Ectodermal cell (in vitro differentiated cells): ENCODE data around the gene HSP90AB1.

ENCODE experiments used
- H3K27ac ChIP-seq: 2 replicates; pipeline ENCODE4 v1.7.0; 2013; ENCODE audit warnings: mild to moderate bottlenecking, low read depth, low read length; ENCODE audit not compliant: insufficient read depth, poor library complexity, severe bottlenecking
- H3K27me3 ChIP-seq: 2 replicates; pipeline ENCODE4 v1.7.0; 2013; ENCODE audit warnings: mild to moderate bottlenecking, low read length; ENCODE audit not compliant: insufficient read depth, control insufficient read depth, poor library complexity, severe bottlenecking
- H3K36me3 ChIP-seq: one replicate; pipeline ENCODE4 v1.7.0; 2013; ENCODE audit warnings: low read length; ENCODE audit not compliant: control insufficient read depth, insufficient read depth
- H3K4me1 ChIP-seq: one replicate; pipeline ENCODE4 v1.7.0; 2013; ENCODE audit warnings: low read length; ENCODE audit not compliant: control insufficient read depth, insufficient read depth
- H3K4me3 ChIP-seq: 2 replicates; pipeline ENCODE4 v1.7.0; 2013; ENCODE audit warnings: low read depth, low read length, control low read depth; ENCODE audit not compliant: insufficient read depth
- H3K9me3 ChIP-seq: 2 replicates; pipeline ENCODE4 v1.7.0; 2013; ENCODE audit warnings: mild to moderate bottlenecking, low read length, moderate library complexity; ENCODE audit not compliant: control insufficient read depth
- WGBS, 2 experiments: methylation state at CpG; one replicate each; pipeline ENCODE4 v1.1.7; 2013; ENCODE audit warnings: missing lambda C conversion rate in 2 of 2; 5-methylcytosine and 5-hydroxymethylcytosine counted together

HSP90AB1 gene

GRCh38 chr6:44292661-44293365 lies 45.9 kb downstream of the HSP90AB1 start:
- H3K36me3 ChIP-seq: no peaks in the 10 kb centered on the region
- H3K27ac ChIP-seq: no peak overlapping the region
- H3K9me3 ChIP-seq: no peaks in the 10 kb centered on the region
- no peak overlapping the region for H3K4me3 ChIP-seq
- peaks cover 6% of the 10 kb centered on the region for H3K4me1 ChIP-seq
- peaks cover 75% of the 10 kb centered on the region for H3K27me3 ChIP-seq
- WGBS, 2 experiments: 89% methylated on average over 4 of the region's 4 CpGs

DNA sequence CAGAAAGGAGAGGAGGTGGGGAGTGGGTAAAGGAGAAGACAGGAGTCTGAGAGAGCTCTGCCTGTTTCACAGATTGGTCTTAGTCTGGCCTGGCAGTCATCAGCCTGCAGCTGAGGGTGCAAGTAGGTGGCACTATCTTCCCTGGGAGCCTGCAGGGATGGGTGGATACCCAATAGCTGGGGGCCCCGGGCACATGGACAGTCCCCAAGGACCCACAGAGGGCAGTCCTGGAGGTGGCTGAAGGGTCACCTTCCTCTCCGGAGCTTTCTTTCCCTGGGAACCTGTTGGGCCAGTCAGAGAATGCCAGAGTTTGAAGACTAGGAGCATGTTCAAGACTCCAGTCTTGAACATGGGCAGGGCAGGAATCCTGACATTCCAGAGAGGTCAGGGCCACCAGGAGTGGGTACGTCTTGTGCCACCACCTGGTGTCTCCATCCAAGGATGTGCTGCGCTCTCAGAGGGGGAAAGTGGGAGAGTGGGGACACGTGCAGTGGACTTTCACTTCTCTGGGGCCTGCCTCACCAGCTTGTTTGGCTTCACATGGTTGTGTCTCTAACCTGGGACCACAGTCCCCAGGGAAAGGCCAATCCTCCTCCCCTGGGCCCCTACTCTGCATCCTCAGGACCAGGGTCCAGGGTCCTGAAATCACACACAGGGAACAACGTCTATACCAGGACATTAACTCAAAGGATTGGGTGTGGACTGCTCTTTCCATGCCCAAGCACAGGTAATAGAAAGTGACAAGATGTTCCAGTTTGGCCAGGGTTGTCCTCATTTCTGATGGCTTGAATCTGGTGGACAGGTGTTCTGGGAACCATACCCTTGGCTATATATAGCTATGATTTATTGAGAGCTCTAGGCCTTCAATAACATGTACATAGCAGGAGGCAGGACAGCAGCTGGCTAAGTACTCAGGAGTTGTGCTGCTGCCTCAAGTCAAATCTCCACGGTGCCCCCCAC lies 48.2 kb downstream of the HSP90AB1 start:
- Histone ChIP-seq H3K9me3 (no peaks in the 10 kb centered on the region), H3K27me3 (peaks cover 64% of the 10 kb centered on the region), H3K4me1 (peaks cover 6% of the 10 kb centered on the region), H3K4me3 (no peak overlapping the region), H3K36me3 (peaks cover under 1% of the 10 kb centered on the region), H3K27ac (no peak overlapping the region)
- 82 to 85% methylated on average over 7 of the region's 7 CpGs for WGBS, 2 experiments

- peaks cover 43% of the 10 kb centered on the region for H3K27me3 ChIP-seq
- WGBS, 2 experiments: 1% methylated on average over 86 of the region's 86 CpGs
- H3K27ac ChIP-seq: no peak overlapping the region
- H3K9me3 ChIP-seq: no peaks in the 10 kb centered on the region
- peak overlapping the region; percentile 57 for H3K4me3 ChIP-seq
- H3K36me3 ChIP-seq: peaks cover 19% of the 10 kb centered on the region
- peaks cover 6% of the 10 kb centered on the region for H3K4me1 ChIP-seq
Measured at GRCh38 chr6:44297063-44298038, 50.5 kb downstream of the HSP90AB1 start.

- H3K27ac ChIP-seq: no peak overlapping the region
- H3K4me1 ChIP-seq: peaks cover 6% of the 10 kb centered on the region
- H3K36me3 ChIP-seq: peaks cover 27% of the 10 kb centered on the region
- 53 to 57% methylated on average over 20 of the region's 20 CpGs for WGBS, 2 experiments
- peaks cover 38% of the 10 kb centered on the region for H3K27me3 ChIP-seq
- H3K4me3 ChIP-seq: peak overlapping the region; percentile 57
- no peaks in the 10 kb centered on the region for H3K9me3 ChIP-seq
Measured at GRCh38 chr6:44298055-44298803, 51.3 kb downstream of the HSP90AB1 start.

DNA sequence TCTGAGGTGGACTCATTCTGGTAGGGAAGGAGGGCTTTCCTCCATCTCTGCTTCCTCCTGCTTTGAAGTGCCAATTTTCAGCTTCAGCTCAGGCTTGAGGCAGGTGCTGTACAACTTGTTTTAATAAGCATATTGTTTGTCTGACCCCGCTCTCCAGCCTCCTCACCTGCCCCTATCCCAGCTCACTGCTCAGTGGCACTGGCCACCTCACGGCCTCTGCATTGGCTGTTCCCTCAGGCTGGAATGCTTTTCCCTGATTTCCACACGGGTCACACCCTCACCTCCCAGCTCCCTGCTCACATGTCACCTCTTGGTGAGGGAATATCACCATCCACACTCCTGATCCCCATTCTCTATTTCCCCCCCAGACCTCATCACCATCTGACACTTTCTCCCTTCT lies 52.0 kb downstream of the HSP90AB1 start:
- peaks cover 38% of the 10 kb centered on the region for H3K27me3 ChIP-seq

DNA sequence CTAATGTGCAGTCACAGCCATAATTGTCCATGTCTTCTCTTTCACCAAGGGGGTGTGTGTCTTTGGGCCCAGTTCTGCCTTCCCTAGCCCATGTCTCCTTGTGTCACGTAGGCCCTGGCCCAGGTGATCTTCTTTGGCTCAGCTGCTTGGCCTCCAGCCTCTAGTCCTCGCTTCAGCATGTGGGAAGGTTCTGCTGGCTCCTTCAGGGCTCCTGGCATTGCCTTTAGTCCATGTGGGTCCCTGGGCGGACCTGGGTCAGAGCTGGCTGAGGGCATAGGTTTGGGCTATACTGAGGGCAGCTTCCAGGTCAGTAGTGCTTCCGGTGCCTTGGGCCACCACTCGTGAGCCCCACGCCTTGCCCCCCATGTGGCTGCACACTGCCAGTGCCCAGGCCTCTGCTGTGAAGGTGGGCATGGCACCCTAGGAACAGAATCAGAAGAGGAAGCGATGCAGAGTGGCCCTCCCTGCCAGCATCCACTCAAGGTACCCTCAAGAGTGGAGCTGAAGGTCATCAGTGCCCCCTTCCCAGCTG lies 53.5 kb downstream of the HSP90AB1 start:
- no peaks in the 10 kb centered on the region for H3K9me3 ChIP-seq
- WGBS, 2 experiments: 81 to 82% methylated on average over 7 of the region's 7 CpGs
- no peak overlapping the region for H3K4me3 ChIP-seq
- peaks cover 6% of the 10 kb centered on the region for H3K4me1 ChIP-seq
- H3K27ac ChIP-seq: no peak overlapping the region
- peaks cover 31% of the 10 kb centered on the region for H3K27me3 ChIP-seq
- peaks cover 42% of the 10 kb centered on the region for H3K36me3 ChIP-seq

More for the DNA sequence above, 52.0 kb downstream of the HSP90AB1 start:
- WGBS, 2 experiments: 88 to 89% methylated on average over 3 of the region's 3 CpGs
- Histone ChIP-seq H3K9me3 (no peaks in the 10 kb centered on the region), H3K36me3 (peaks cover 29% of the 10 kb centered on the region), H3K4me1 (peaks cover 6% of the 10 kb centered on the region), H3K4me3 (no peak overlapping the region), H3K27ac (no peak overlapping the region)

DNA sequence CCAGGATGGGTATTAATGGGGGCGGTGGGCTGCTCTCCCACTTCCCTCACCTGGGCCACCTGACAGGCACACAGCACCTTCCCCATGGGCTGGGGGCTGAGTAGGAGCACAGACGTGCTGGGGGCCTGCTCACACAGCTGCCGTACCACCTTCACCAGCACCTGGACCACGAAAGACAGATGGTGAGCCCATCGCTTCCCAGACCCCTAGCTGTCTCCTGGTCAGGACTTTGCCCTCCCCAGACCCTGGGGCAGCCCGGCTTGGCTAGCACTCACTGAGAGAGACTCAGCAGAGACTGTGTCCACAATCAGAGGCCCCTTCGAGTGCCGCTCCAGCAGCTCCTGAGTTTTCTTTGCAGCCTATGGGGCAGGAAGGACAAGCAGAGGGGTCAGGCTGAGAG lies 54.2 kb downstream of the HSP90AB1 start:
- Histone ChIP-seq H3K4me1 (peaks cover 6% of the 10 kb centered on the region), H3K36me3 (peaks cover 43% of the 10 kb centered on the region), H3K27ac (no peak overlapping the region), H3K9me3 (no peaks in the 10 kb centered on the region), H3K27me3 (peaks cover 23% of the 10 kb centered on the region), H3K4me3 (no peak overlapping the region)
- WGBS, 2 experiments: 94 to 95% methylated on average over 8 of the region's 8 CpGs

DNA sequence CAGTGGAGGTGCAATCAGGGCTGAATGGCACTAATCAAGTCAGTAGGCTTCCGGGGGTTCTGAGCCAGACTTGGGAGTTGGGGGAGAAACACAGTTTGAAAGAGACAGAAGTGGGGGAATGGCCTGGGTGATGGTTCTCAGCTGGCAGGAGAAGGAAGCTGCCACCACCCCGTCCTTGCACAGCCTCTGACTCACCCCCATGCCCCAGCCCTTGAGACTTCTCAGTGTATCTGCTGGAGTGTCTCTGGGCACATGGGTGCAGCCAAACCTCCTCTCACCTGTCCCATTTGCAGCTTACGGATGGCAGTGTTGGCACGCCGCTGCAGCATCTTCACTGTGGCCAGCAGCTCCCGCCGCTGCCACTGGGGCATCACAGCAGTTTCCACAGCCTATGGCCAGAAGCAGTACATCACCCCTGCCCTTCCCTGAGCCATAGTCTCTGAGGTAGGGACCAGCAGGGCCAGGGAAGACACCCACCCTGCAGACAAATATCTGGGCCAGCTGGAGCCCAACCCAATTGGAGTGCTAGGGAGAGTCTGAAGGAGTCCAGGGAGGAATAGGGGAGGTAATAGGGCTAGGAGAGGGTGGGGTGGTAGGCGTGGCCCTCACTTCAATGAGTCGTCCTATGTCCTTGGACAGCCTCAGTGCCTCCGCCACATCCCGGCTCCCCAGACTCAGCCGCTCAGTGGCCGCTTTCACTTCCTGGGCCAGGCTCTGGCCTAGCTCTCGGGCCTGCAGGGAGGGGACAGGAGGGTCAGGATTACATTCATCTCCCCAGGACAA lies 55.1 kb downstream of the HSP90AB1 start:
- H3K9me3 ChIP-seq: no peaks in the 10 kb centered on the region

More for the DNA sequence above, 55.1 kb downstream of the HSP90AB1 start:
- Histone ChIP-seq H3K27me3 (peaks cover 15% of the 10 kb centered on the region), H3K36me3 (peaks cover 46% of the 10 kb centered on the region), H3K4me1 (peaks cover 2% of the 10 kb centered on the region), H3K4me3 (no peak overlapping the region), H3K27ac (no peak overlapping the region)
- WGBS, 2 experiments: 95 to 97% methylated on average over 14 of the region's 14 CpGs
